IgD-negative memory B cell (primary cell): ENCODE results near the gene CCDC33. TPM values are rescaled to one million over a fixed set of nuclear protein-coding genes. Genes with fewer than 3 reads are reported as not detected.

ENCODE experiments used
- H3K27ac Mint-ChIP-seq, 3 donors: one replicate each; pipeline ENCODE4 v1.8.0; 2020 to 2022; ENCODE audit warnings: mild to moderate bottlenecking in 3 of 3, mixed read lengths in 3 of 3, moderate library complexity in 1 of 3
- H3K27me3 Mint-ChIP-seq: one replicate; pipeline ENCODE4 v1.8.0; 2021; ENCODE audit warnings: mixed read lengths
- H3K36me3 Mint-ChIP-seq: one replicate; pipeline ENCODE4 v1.8.0; 2020; ENCODE audit warnings: mild to moderate bottlenecking, mixed read lengths
- H3K4me1 Mint-ChIP-seq, 3 donors: one replicate each; pipeline ENCODE4 v1.8.0; 2020 to 2022; ENCODE audit warnings: mixed read lengths in 3 of 3, mild to moderate bottlenecking in 1 of 3
- H3K4me3 Mint-ChIP-seq, 4 donors: one replicate each; pipeline ENCODE4 v1.8.0; 2020 to 2022; ENCODE audit warnings: mild to moderate bottlenecking in 4 of 4, mixed read lengths in 4 of 4, moderate library complexity in 3 of 4
- H3K9me3 Mint-ChIP-seq, 3 donors: one replicate each; pipeline ENCODE4 v1.8.0; 2020 to 2021; ENCODE audit warnings: mixed read lengths in 3 of 3, mild to moderate bottlenecking in 1 of 3
- polyA plus RNA-seq: library from polyadenylated mRNA; unstranded; fragments of 300-500 nt; fragmentation: Illumina TruSeq; gene quantifications from one replicate; pipeline ENCODE4 v1.2.3, GENCODE V29; 2021

CCDC33 gene
- polyA plus RNA-seq = not detected

- Mint-ChIP-seq H3K4me3 (no peak within 1 kb of the TSS), H3K27ac (peak within 1 kb of the TSS in 1 of 3 donors; percentile 97), H3K27me3 (peaks cover under 1% of the 10 kb centered on the region), H3K36me3 (no peaks in the 10 kb centered on the region), H3K9me3 (no peaks in the 10 kb centered on the region), H3K4me1 (peaks cover 0 to 7% (median 5%) of the 10 kb centered on the region in 3 donors)
Measured at GRCh38 chr15:74235962-74236361, at the start of gene CCDC33. CCDC33 (plus strand) TSS chr15:74236326; CDS start chr15:74236720, 394 bp downstream.

DNA sequence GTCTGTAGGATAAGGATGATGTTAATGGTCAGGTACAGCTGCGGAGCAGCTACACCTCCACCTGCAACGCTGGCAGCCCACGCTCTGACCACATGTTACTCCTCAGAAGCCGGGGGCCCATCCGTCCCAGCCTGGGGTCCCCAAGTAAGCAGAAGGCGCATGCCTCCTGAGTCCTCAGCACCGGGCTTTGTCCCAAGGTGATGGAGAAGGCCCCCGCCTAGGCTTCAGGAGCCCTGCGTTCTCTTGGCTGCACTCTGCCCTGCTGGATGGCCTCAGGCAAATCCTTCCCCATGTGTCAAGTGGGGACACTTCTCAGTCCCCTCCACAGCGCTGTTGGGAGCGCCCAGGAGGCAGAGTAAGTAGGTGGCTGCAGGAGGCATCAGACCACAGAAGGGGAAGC lies 47.9 kb upstream of the CCDC33 start:
- no peak overlapping the region for H3K4me3 Mint-ChIP-seq
- no peaks in the 10 kb centered on the region for H3K4me1 Mint-ChIP-seq
- H3K27ac Mint-ChIP-seq = no peak overlapping the region
- peaks cover 2% of the 10 kb centered on the region for H3K36me3 Mint-ChIP-seq
- peaks cover 0 to 2% (median 0%) of the 10 kb centered on the region in 3 donors for H3K9me3 Mint-ChIP-seq
- peaks cover 2% of the 10 kb centered on the region for H3K27me3 Mint-ChIP-seq

DNA sequence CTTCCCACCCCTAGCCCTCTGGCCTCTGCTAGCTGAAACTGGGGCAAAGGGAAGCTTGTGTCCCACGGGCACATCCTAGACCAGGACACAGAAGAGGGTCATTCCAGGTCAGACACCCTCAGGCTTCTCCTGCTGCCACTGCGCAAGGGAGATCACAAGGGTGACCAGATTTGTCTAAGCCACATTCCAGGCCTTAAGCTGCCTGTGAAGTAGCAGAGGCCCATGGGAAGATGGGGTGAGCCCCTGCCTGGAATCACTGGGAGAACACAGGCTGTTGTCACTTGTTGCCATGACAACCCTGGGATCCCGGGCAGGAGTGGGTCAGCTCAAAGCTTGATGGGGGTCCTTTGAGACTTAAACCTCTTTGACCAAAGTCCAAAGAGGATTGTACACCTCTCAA lies 44.3 kb upstream of the CCDC33 start:
- peaks cover 0 to 2% (median 0%) of the 10 kb centered on the region in 3 donors for H3K9me3 Mint-ChIP-seq
- no peak overlapping the region for H3K4me3 Mint-ChIP-seq
- H3K4me1 Mint-ChIP-seq = no peaks in the 10 kb centered on the region
- H3K36me3 Mint-ChIP-seq = no peaks in the 10 kb centered on the region
- peaks cover 5% of the 10 kb centered on the region for H3K27me3 Mint-ChIP-seq
- no peak overlapping the region for H3K27ac Mint-ChIP-seq

DNA sequence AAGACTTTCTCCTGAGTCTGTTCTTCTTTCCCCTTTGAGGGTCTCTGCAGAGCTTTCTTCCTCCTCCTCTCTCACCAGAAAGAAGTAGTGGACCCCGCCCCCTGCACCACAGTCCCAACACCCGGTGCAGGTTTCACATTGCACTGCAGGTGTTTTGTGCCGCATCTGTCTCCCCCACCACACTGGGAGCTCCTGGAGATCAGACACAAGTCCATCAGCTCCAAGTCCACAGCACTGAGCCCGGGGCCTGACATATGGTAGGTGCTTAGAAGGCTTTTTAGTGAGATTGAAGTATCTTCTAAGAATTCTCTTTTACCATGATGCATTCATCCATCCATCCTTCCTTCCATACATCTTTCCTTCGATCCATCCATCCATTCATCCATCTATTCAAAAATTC lies 43.4 kb upstream of the CCDC33 start:
- H3K4me3 Mint-ChIP-seq = no peak overlapping the region

DNA sequence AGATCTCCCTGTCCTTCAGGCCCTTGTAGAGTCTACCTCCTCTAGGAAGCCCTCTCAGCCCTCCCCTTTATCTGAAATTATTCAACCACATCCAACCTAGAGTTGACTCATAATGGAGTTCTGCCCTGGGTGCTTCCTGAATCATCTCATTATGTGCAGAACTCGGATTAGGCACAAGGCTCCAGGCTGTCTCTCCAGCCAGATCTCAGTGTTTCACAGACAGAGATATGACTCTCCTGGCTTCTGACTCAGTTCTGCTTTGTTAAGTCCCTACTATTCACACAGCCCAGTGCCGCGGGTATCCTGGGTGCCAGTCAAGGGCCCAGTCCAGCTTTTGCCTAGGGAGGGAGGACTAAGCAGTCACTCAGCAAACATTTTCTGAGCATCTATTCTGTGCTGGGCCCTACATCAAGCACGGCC lies 42.8 kb upstream of the CCDC33 start:
- Mint-ChIP-seq H3K4me1 (no peaks in the 10 kb centered on the region), H3K27ac (no peak overlapping the region), H3K4me3 (peak overlapping the region in 1 of 4 donors; percentile 25), H3K27me3 (peaks cover 7% of the 10 kb centered on the region), H3K36me3 (no peaks in the 10 kb centered on the region), H3K9me3 (peaks cover 0 to 2% (median 0%) of the 10 kb centered on the region in 3 donors)

More for the DNA sequence above, 43.4 kb upstream of the CCDC33 start:
- Mint-ChIP-seq H3K9me3 (peaks cover 0 to 2% (median 0%) of the 10 kb centered on the region in 3 donors), H3K27ac (no peak overlapping the region), H3K36me3 (no peaks in the 10 kb centered on the region), H3K27me3 (peaks cover 5% of the 10 kb centered on the region), H3K4me1 (no peaks in the 10 kb centered on the region)

- no peaks in the 10 kb centered on the region for H3K36me3 Mint-ChIP-seq
- H3K4me1 Mint-ChIP-seq = no peaks in the 10 kb centered on the region
Measured at GRCh38 chr15:74193905-74194304, 42.2 kb upstream of the CCDC33 start.

GRCh38 chr15:74194572-74195559 lies 41.3 kb upstream of the CCDC33 start:
- Mint-ChIP-seq H3K4me1 (no peaks in the 10 kb centered on the region), H3K27me3 (peaks cover 7% of the 10 kb centered on the region), H3K9me3 (peaks cover 0 to 2% (median 0%) of the 10 kb centered on the region in 3 donors), H3K4me3 (no peak overlapping the region), H3K36me3 (no peaks in the 10 kb centered on the region), H3K27ac (no peak overlapping the region)

More at GRCh38 chr15:74193905-74194304, 42.2 kb upstream of the CCDC33 start:
- Mint-ChIP-seq H3K9me3 (peaks cover 0 to 2% (median 0%) of the 10 kb centered on the region in 3 donors), H3K27ac (no peak overlapping the region), H3K4me3 (no peak overlapping the region), H3K27me3 (peaks cover 7% of the 10 kb centered on the region)

- Mint-ChIP-seq H3K36me3 (no peaks in the 10 kb centered on the region), H3K27me3 (peaks cover 7% of the 10 kb centered on the region), H3K27ac (no peak overlapping the region)
Measured at GRCh38 chr15:74196175-74196574, 40.0 kb upstream of the CCDC33 start.

GRCh38 chr15:74197176-74197965 lies 38.8 kb upstream of the CCDC33 start:
- H3K4me1 Mint-ChIP-seq = no peaks in the 10 kb centered on the region
- peaks cover 0 to 2% (median 0%) of the 10 kb centered on the region in 3 donors for H3K9me3 Mint-ChIP-seq
- no peak overlapping the region for H3K27ac Mint-ChIP-seq
- peaks cover 9% of the 10 kb centered on the region for H3K27me3 Mint-ChIP-seq
- H3K4me3 Mint-ChIP-seq = no peak overlapping the region
- no peaks in the 10 kb centered on the region for H3K36me3 Mint-ChIP-seq

More at GRCh38 chr15:74196175-74196574, 40.0 kb upstream of the CCDC33 start:
- H3K4me1 Mint-ChIP-seq = no peaks in the 10 kb centered on the region
- H3K9me3 Mint-ChIP-seq = peaks cover 0 to 2% (median 0%) of the 10 kb centered on the region in 3 donors
- H3K4me3 Mint-ChIP-seq = no peak overlapping the region

DNA sequence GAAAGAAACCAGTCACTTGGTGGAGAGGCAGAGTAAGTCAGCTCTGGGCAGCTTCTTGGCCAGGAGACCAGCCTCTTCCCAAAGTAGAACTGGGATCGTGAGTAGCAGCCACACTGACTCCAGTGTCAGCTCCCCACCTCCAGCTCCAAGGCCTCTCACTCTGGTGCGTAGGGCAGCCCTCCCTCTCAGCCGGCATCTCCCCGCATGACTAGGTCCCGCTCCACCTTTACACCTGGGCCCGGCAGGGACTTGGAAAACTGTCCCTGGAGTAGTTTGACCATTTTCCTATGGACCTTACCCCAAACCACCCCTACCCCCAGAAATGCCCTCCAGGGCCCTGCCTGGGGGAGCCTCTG lies 36.9 kb upstream of the CCDC33 start:
- Mint-ChIP-seq H3K9me3 (no peaks in the 10 kb centered on the region), H3K4me1 (no peaks in the 10 kb centered on the region), H3K27me3 (peaks cover 4% of the 10 kb centered on the region), H3K36me3 (no peaks in the 10 kb centered on the region), H3K27ac (no peak overlapping the region), H3K4me3 (no peak overlapping the region)

GRCh38 chr15:74200412-74200815 lies 35.7 kb upstream of the CCDC33 start:
- Mint-ChIP-seq H3K4me1 (no peaks in the 10 kb centered on the region), H3K27me3 (peaks cover 6% of the 10 kb centered on the region), H3K36me3 (no peaks in the 10 kb centered on the region), H3K9me3 (no peaks in the 10 kb centered on the region), H3K27ac (no peak overlapping the region), H3K4me3 (no peak overlapping the region)

GRCh38 chr15:74200871-74201419 lies 35.2 kb upstream of the CCDC33 start:
- H3K36me3 Mint-ChIP-seq = no peaks in the 10 kb centered on the region
- no peaks in the 10 kb centered on the region for H3K9me3 Mint-ChIP-seq
- no peak overlapping the region for H3K4me3 Mint-ChIP-seq
- no peaks in the 10 kb centered on the region for H3K4me1 Mint-ChIP-seq
- H3K27me3 Mint-ChIP-seq = peaks cover 6% of the 10 kb centered on the region
- no peak overlapping the region for H3K27ac Mint-ChIP-seq

- Mint-ChIP-seq H3K4me3 (no peak overlapping the region), H3K27ac (no peak overlapping the region), H3K36me3 (no peaks in the 10 kb centered on the region), H3K4me1 (no peaks in the 10 kb centered on the region), H3K27me3 (peaks cover 6% of the 10 kb centered on the region), H3K9me3 (no peaks in the 10 kb centered on the region)
Measured at GRCh38 chr15:74201710-74202420, 34.3 kb upstream of the CCDC33 start.
